ENCODE data around the gene LRRN4CL. TPM values are rescaled to one million over a fixed set of nuclear protein-coding genes. Genes with fewer than 3 reads are reported as not detected.
"Not testable (repeated sequence)": the region's sequence is repeated elsewhere in the genome, so short reads cannot be mapped to it uniquely, and the experiment has no call there.

LRRN4CL gene
- total RNA-seq, 2 experiments from 2014 or later = 0.18 to 0.20 TPM

DNA sequence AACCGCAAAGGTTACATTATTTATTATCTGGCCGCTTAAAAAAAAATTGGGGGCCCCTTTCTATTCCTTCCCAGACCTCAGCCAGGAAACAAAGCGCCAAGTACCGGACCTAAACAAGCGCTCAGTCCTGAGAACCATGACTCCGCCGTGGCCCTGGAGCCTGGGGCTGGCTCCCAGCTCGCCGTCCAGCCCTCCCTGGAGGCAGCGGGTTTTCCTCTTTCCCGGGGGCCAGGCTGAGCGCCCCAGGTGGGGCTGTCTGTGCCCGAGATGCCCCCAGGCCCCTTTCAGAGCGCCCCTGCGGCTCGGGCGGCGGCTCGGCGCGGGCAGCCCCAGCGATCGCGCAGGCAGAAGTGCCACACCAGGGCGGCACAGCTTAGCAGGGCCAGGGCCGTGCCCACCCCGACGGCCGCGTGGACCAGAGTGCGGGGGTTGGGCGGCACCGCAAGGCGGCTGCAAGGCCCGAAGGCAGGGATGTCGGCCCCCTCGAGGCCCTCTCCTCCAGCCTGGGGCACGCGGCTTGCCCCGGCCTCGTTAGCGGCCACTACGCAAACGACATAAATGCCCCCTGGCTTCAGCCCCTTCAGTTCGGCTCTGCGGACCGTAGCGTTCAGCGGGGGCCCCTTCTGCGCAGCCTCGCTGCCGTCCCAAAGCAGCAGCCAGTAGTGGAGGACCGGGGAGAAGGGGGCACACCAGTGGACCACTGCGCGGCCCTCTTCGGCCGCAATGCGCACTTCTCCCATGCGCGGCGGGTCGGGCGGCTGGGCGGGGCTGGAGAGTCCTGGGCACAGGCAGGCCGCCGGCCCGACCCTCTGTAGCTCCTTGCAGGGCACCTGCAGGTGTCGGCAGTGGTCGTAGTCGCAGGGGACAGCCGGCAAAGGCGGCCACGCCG lies 1.6 kb downstream of the LRRN4CL start:
- no peaks in the 10 kb centered on the region for H3K4me1 Mint-ChIP-seq
- H3K36me3 Mint-ChIP-seq (ENCODE audit: low read depth) = peaks cover 22% of the 10 kb centered on the region
- CTCF ChIA-PET = no interaction called here
- no peak overlapping the region for H3K27ac Mint-ChIP-seq
- H3K9me3 Mint-ChIP-seq = no peaks in the 10 kb centered on the region
- no peak for DNase-seq
- peaks cover 4% of the 10 kb centered on the region for H3K27me3 Mint-ChIP-seq
- POLR2A ChIA-PET = no interaction called here
- H3K4me3 Mint-ChIP-seq = no peak overlapping the region

DNA sequence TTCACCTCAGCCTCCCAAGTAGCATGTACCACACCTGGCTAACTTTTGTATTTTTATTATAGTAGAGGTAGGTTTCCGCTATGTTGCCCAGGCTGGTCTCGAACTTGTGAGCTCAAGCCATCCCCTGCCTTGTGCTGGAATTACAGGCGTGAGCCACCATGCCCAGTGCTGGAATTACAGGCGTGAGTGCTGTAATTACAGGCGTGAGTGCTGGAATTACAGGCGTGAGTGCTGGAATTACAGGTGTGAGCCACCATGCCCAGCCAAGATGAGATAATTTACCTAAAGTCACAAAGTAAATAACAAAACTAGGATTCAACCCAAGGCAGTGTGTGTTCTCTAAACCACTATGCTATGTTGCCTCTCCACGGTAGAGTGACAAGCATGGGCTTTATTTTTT lies 6.8 kb downstream of the LRRN4CL start:
- POLR2A ChIA-PET = interaction anchor here (1.6 to 3.1 kb wide), 2 partner anchors 9 to 10 kb away, joined by 6 to 30 read pairs; partner anchors contain the start of genes LBHD1 and UQCC3
- H3K4me3 Mint-ChIP-seq = no peak overlapping the region
- H3K27ac Mint-ChIP-seq = no peak overlapping the region
- H3K4me1 Mint-ChIP-seq = peaks cover 23% of the 10 kb centered on the region
- CTCF ChIA-PET = no interaction called here
- DNase-seq = no peak
- H3K9me3 Mint-ChIP-seq = no peaks in the 10 kb centered on the region
- H3K27me3 Mint-ChIP-seq = no peaks in the 10 kb centered on the region
- H3K36me3 Mint-ChIP-seq (ENCODE audit: low read depth) = peaks cover 12% of the 10 kb centered on the region

DNA sequence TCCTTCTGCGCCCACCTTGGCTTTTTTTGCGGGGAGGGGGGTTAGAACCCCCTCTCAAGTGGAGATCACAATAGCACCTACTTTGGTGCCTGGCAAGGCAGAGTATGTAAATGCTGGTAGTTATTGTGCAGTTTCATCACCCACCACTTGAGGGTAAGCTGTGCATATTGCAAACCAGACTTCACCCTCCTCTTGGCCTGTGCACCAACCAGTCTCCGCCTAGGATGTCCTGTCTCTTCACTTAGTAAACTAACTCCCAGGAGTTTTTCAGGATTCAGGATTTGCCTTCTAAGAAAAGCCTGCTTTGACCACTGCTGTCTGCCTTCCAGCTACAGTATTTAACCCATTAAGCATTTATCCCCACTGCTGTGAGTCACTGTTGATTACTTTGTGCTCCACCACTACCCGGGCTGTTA lies 8.5 kb downstream of the LRRN4CL start:
- Mint-ChIP-seq H3K27me3 (no peaks in the 10 kb centered on the region), H3K4me3 (peak overlapping the region; percentile 58), H3K36me3 (ENCODE audit: low read depth) (peaks cover 23% of the 10 kb centered on the region), H3K4me1 (peaks cover 37% of the 10 kb centered on the region), H3K9me3 (no peaks in the 10 kb centered on the region), H3K27ac (peak overlapping the region; percentile 69)
- peak; percentile 51 for DNase-seq
- ChIA-PET POLR2A (interaction anchor here (0.5 to 6.6 kb wide), 18 partner anchors 9 to 1451 kb away, joined by 3 to 105 read pairs (median 4); partner anchors contain the start of genes B3GAT3, C11orf98, CSKMT and HNRNPUL2), CTCF (interaction anchor here (0.5 to 3.6 kb wide), 26 partner anchors 9 to 298 kb away, joined by 3 to 32 read pairs (median 4); partner anchors contain the start of genes C11orf98, CSKMT, EEF1G and LBHD1)

DNA sequence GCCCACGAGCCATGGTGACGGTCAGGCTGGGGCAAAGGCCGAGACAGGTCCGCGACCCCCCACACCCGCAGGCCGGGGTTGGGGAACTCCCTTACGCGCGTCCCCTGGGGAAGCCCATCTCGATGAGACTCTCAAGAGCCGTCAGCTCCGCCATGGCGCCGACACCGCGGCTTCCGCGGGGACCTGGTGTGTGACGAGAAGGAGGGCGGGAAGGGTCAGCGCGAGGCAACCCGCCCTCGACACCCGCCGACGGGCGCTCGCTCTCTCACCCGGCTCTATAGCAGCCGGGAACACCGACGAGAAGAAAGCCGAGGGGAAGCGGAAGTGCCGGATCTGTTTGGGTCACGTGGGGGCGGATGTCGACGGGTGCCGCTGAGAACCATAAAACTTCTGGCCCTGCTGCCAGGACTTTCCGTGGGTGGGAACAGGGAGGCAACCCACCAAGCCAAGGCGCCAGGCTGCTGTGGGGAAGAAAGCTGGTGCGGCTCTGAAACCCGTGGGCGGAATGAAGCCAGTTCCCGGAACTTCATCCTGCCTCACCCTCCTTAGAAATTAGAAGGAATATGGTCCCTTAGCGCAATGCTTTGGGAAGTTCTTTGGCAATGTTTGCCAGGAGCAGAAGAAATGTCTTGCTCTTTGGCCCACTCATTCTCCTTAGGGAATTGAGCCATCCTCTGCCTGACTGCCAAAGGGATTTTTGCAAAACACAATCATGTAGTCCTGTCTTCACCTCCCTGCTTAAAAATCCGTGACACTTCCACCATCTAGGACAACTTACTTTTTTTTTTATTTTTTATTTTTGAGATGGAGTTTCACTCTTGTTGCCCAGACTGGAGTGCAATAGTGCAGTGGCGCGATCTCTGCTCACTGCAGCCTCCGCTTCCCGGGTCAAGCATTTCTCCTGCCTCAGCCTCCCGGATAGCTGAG lies 10.3 kb downstream of the LRRN4CL start, which contains the start of gene UBXN1:
TSS of gene UBXN1 (minus strand) at position 304 of the 927 bp plus-strand sequence. CDS start at position 154, 150 bp downstream.
- H3K27ac Mint-ChIP-seq = peak within 1 kb of the TSS; percentile 78
- H3K36me3 Mint-ChIP-seq (ENCODE audit: low read depth) = peaks cover 30% of the 10 kb centered on the region
- ChIA-PET POLR2A (interaction anchor here (0.8 to 6.6 kb wide), 18 partner anchors 7 to 203 kb away, joined by 3 to 105 read pairs (median 5); partner anchors contain the start of genes BSCL2, C11orf98, CSKMT and EEF1G), CTCF (interaction anchor here (0.5 to 3.6 kb wide), 5 partner anchors 7 to 51 kb away, joined by 3 to 32 read pairs (median 3); partner anchors contain the start of genes HNRNPUL2, LBHD1 and UQCC3)
- H3K4me1 Mint-ChIP-seq = peaks cover 40% of the 10 kb centered on the region
- H3K27me3 Mint-ChIP-seq = no peaks in the 10 kb centered on the region
- peak; percentile 87 for DNase-seq
- H3K4me3 Mint-ChIP-seq = peak within 1 kb of the TSS; percentile 88
- no peaks in the 10 kb centered on the region for H3K9me3 Mint-ChIP-seq

DNA sequence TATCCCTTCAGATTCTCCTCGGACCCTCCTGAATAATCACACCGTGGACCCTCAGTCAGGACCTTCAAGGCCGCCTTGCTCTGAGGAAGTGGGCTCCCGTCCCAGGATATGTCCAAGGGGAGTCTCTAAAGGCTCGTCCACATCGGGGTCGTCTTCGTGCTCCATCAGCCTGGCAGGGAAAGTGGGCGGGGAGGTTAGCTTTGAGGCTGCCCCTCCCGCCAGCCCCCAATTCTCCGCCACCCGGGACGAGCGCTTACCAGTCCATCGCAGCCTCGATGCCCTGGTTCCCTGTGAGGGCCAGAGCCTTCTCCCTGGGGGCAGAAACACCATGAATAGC lies 10.9 kb downstream of the LRRN4CL start:
- Mint-ChIP-seq H3K27ac (peak overlapping the region; percentile 78), H3K27me3 (no peaks in the 10 kb centered on the region), H3K4me1 (peaks cover 44% of the 10 kb centered on the region), H3K9me3 (no peaks in the 10 kb centered on the region), H3K4me3 (peak overlapping the region; percentile 88), H3K36me3 (ENCODE audit: low read depth) (peaks cover 34% of the 10 kb centered on the region)
- ChIA-PET CTCF (interaction anchor here (3.6 kb wide), 1 partner anchor 16 kb away, joined by 32 read pairs; no protein-coding TSS in a partner anchor), POLR2A (interaction anchor here (0.8 to 6.6 kb wide), 9 partner anchors 9 to 204 kb away, joined by 3 to 105 read pairs (median 5); partner anchors contain the start of genes C11orf98, CSKMT, EEF1G and INTS5)
- no peak for DNase-seq

DNA sequence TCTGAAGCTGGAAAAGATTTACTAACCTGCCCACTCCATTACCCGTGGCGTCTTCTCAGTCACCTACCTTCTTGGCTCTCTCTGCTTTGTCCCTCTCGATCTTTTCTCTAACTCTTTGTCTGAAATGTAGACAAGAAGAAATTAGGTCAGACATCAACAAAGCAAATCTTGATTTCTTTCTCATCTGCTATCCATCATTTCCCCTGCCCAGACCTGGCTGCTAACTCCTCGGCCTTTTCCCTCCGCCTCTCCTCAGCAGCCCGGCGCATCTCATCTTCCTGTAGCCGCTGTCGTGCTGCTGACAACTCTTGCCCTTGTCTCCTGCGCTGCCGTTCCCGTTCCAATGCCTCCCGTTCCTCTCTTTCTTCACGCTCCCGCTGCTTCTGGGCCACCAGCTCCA lies 11.6 kb downstream of the LRRN4CL start:
- H3K4me1 Mint-ChIP-seq = peaks cover 51% of the 10 kb centered on the region
- H3K9me3 Mint-ChIP-seq = no peaks in the 10 kb centered on the region
- peak overlapping the region; percentile 78 for H3K27ac Mint-ChIP-seq
- H3K36me3 Mint-ChIP-seq (ENCODE audit: low read depth) = peaks cover 37% of the 10 kb centered on the region
- CTCF ChIA-PET = interaction anchor here (0.8 to 1.7 kb wide), 4 partner anchors 13 to 86 kb away, joined by 3 to 7 read pairs (median 4); partner anchors contain the start of genes C11orf98, CSKMT, EML3 and TUT1
- no peaks in the 10 kb centered on the region for H3K27me3 Mint-ChIP-seq
- H3K4me3 Mint-ChIP-seq = peak overlapping the region; percentile 88
- DNase-seq = no peak
- POLR2A ChIA-PET = interaction anchor here (1.0 to 6.6 kb wide), 6 partner anchors 8 to 179 kb away, joined by 3 to 105 read pairs (median 6); partner anchors contain the start of genes C11orf98, CSKMT, EEF1G and TUT1

DNA sequence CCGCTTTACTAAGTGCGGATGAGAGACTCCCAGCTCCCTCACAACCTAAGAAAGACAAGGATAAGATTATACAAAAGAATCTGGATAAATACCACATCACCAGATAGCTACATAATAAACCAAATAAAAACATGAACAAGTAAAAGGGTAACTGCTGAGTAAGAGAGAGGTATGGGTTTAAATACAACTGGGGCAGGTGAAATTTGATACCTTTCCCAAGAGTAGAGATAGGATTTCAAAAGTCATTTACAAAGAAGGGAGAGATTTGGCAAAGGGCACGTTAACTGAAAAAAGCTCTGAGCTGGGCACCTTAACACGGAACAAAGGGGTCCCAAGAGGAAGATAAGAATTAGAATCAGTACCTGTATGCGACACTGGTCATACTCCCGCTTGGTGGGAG lies 12.2 kb downstream of the LRRN4CL start:
- no peak overlapping the region for H3K27ac Mint-ChIP-seq
- CTCF ChIA-PET = interaction anchor here (0.8 to 1.7 kb wide), 4 partner anchors 12 to 86 kb away, joined by 3 to 7 read pairs (median 4); partner anchors contain the start of genes C11orf98, CSKMT, EML3 and TUT1
- peaks cover 57% of the 10 kb centered on the region for H3K4me1 Mint-ChIP-seq
- POLR2A ChIA-PET = interaction anchor here (1.3 to 6.6 kb wide), 6 partner anchors 11 to 179 kb away, joined by 3 to 105 read pairs (median 6); partner anchors contain the start of genes C11orf98, CSKMT, EEF1G and TUT1
- H3K4me3 Mint-ChIP-seq = peak overlapping the region; percentile 40
- H3K27me3 Mint-ChIP-seq = no peaks in the 10 kb centered on the region
- no peak for DNase-seq
- H3K9me3 Mint-ChIP-seq = no peaks in the 10 kb centered on the region
- peaks cover 37% of the 10 kb centered on the region for H3K36me3 Mint-ChIP-seq (ENCODE audit: low read depth)

DNA sequence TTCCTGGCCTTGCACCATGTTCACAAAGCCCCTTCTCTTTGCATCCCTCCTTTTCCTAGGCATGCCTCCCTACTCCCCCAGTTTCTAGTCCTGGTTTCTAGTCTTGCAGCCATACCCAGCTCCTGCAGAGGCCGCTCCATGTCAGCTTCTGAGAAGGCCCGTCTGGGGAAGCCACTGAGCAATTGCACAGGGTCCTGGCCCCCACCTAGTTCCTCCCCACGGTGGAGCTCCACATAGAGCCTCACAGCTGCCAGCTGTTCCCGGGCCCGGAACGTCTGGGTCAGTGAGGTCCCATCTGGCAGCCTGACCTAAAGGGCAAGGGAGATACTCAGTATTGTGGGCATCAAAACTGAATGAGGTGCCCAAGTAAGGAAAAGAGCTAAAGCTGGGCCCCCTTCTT lies 12.6 kb downstream of the LRRN4CL start:
- no peaks in the 10 kb centered on the region for H3K27me3 Mint-ChIP-seq
- H3K27ac Mint-ChIP-seq = no peak overlapping the region
- no peak for DNase-seq
- ChIA-PET POLR2A (interaction anchor here (1.3 to 6.6 kb wide), 6 partner anchors 11 to 180 kb away, joined by 3 to 105 read pairs (median 6); partner anchors contain the start of genes C11orf98, CSKMT, EEF1G and TUT1), CTCF (interaction anchor here (0.8 to 1.7 kb wide), 4 partner anchors 12 to 85 kb away, joined by 3 to 7 read pairs (median 4); partner anchors contain the start of genes C11orf98, CSKMT, EML3 and TUT1)
- peak overlapping the region; percentile 40 for H3K4me3 Mint-ChIP-seq
- peaks cover 58% of the 10 kb centered on the region for H3K4me1 Mint-ChIP-seq
- H3K9me3 Mint-ChIP-seq = no peaks in the 10 kb centered on the region
- H3K36me3 Mint-ChIP-seq (ENCODE audit: low read depth) = peaks cover 39% of the 10 kb centered on the region

DNA sequence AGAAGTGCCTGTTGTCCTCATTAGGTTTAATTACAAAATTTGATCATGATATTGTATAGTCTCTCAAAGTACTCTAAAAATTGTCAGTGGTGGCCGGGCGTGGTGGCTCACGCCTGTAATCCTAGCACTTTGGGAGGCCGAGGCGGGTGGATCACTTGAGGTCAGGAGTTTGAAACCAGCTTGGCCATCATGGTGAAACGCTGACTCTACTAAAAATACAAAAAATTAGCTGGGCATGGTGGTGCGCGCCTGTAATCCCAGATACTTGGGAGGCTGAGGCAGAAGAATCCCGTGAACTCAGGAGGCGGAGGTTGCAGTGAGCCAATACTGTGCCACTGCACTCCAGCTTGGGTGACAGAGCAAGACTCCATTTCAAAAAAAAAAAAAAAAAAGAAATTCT lies 13.9 kb downstream of the LRRN4CL start:
- H3K36me3 Mint-ChIP-seq (ENCODE audit: low read depth) = peaks cover 48% of the 10 kb centered on the region
- ChIA-PET POLR2A (interaction anchor here (2.1 to 6.6 kb wide), 3 partner anchors 10 to 84 kb away, joined by 6 to 105 read pairs (median 12); partner anchors contain the start of genes B3GAT3, C11orf98, CSKMT and TUT1), CTCF (interaction anchor here (0.7 to 1.0 kb wide), 2 partner anchors 20 to 84 kb away, joined by 4 to 8 read pairs; partner anchors contain the start of gene TUT1)
- not testable (repeated sequence) for H3K27ac Mint-ChIP-seq, DNase-seq, H3K4me3 Mint-ChIP-seq, H3K27me3 Mint-ChIP-seq, H3K9me3 Mint-ChIP-seq
- peaks cover 57% of the 10 kb centered on the region for H3K4me1 Mint-ChIP-seq

DNA sequence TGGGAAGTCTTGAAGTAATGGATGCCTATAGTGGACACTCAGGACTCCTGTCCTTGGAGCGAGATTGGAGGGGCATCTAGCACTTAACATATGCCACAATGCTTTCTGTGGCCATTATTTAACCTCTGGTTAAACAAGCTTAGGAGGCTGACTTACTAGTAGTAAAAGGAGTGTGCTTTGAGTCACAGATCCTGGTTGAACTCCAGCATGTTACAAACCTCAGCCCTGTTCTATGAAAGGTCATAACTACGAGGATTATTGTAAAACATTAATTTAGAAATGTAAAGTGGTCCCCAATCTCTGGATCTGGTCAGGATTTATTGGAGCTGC lies 16.2 kb downstream of the LRRN4CL start:
- peak overlapping the region; percentile 91 for H3K27ac Mint-ChIP-seq
- H3K4me1 Mint-ChIP-seq = peaks cover 69% of the 10 kb centered on the region
- H3K36me3 Mint-ChIP-seq (ENCODE audit: low read depth) = peaks cover 53% of the 10 kb centered on the region
- no peaks in the 10 kb centered on the region for H3K9me3 Mint-ChIP-seq
- POLR2A ChIA-PET = interaction anchor here (0.6 to 9.6 kb wide), 13 partner anchors 8 to 706 kb away, joined by 3 to 73 read pairs (median 20); partner anchors contain the start of genes B3GAT3, BSCL2, C11orf98 and CSKMT
- no peaks in the 10 kb centered on the region for H3K27me3 Mint-ChIP-seq
- DNase-seq = no peak
- peak overlapping the region; percentile 91 for H3K4me3 Mint-ChIP-seq
- CTCF ChIA-PET = interaction anchor here (0.8 to 2.6 kb wide), 4 partner anchors 21 to 280 kb away, joined by 4 to 13 read pairs (median 6); no protein-coding TSS in a partner anchor

DNA sequence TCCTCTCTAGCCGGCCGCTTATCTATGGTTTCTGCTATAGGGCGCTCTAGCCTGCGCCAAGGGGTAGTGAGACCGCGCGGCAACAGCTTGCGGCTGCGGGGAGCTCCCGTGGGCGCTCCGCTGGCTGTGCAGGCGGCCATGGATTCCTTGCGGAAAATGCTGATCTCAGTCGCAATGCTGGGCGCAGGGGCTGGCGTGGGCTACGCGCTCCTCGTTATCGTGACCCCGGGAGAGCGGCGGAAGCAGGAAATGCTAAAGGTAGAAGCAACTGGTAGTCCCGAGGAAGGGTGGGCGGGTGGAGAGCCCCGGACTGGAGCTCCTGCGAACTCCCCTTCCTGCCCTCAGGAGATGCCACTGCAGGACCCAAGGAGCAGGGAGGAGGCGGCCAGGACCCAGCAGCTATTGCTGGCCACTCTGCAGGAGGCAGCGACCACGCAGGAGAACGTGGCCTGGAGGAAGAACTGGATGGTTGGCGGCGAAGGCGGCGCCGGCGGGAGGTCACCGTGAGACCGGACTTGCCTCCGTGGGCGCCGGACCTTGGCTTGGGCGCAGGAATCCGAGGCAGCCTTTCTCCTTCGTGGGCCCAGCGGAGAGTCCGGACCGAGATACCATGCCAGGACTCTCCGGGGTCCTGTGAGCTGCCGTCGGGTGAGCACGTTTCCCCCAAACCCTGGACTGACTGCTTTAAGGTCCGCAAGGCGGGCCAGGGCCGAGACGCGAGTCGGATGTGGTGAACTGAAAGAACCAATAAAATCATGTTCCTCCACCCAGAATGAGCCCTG lies 17.5 kb downstream of the LRRN4CL start, which contains the start of the genes LBHD1 and UQCC3:
TSS of gene LBHD1 (minus strand) at position 660 of the 782 bp plus-strand sequence. CDS start 2,236 bp downstream, outside the sequence.
TSS of gene UQCC3 (plus strand) at position 66 of the 782 bp plus-strand sequence. CDS start at position 139, 73 bp downstream.
- POLR2A ChIA-PET = interaction anchor here (0.7 to 9.6 kb wide), 39 partner anchors 9 to 210 kb away, joined by 3 to 73 read pairs (median 7); partner anchors contain the start of genes AHNAK, B3GAT3, BSCL2 and EEF1G
- peak; percentile 91 for DNase-seq
- CTCF ChIA-PET = interaction anchor here (0.7 to 2.6 kb wide), 14 partner anchors 8 to 277 kb away, joined by 3 to 13 read pairs (median 4); partner anchors contain the start of genes EEF1G and TUT1
- peaks cover 53% of the 10 kb centered on the region for H3K36me3 Mint-ChIP-seq (ENCODE audit: low read depth)
- H3K27ac Mint-ChIP-seq = peak within 1 kb of the TSS; percentile 91
- H3K27me3 Mint-ChIP-seq = no peaks in the 10 kb centered on the region
- H3K4me3 Mint-ChIP-seq = peak within 1 kb of the TSS; percentile 91
- H3K4me1 Mint-ChIP-seq = peaks cover 68% of the 10 kb centered on the region
- H3K9me3 Mint-ChIP-seq = no peaks in the 10 kb centered on the region
